Measurements from ENCODE around the gene CYFIP2. TPM values are rescaled to one million over a fixed set of nuclear protein-coding genes. Genes with fewer than 3 reads are reported as not detected.

CYFIP2 gene
- total and polyA plus RNA-seq, 2 of the 8 experiments (the other 6 are each of a cell fraction or from before 2014, with no cell fraction given) = 45.1 to 80.6 TPM

- Histone ChIP-seq H2BK5ac (ENCODE audit: low read depth, low read length) (no peak overlapping the region), H3K27me3 (replicated peaks in 1 of 4; ENCODE audit: control insufficient read depth in 3 of 4, extremely low read depth in 1 of 4, insufficient read depth in 3 of 4, low read length in 3 of 4) (no peaks in the 10 kb centered on the region), H3K4ac (replicated peaks; ENCODE audit: insufficient read length, low read depth, low read length) (no peak overlapping the region), H3K4me3 (ENCODE audit: extremely low read depth in 1 of 4, insufficient read depth in 2 of 4, low read depth in 3 of 4, low read length in 4 of 4) (no peak overlapping the region), H3K36me3 (ENCODE audit: control insufficient read depth in 2 of 4, insufficient read depth in 4 of 4, low read length in 3 of 4) (peaks cover 3 to 18% (median 10%) of the 10 kb centered on the region in 4 experiments; a peak in 6 of 8 replicates), H3K79me1 (ENCODE audit: low read depth, low read length) (no peaks in the 10 kb centered on the region; the same call in 1 of the 2 replicates), H3K23ac (ENCODE audit: insufficient read length) (no peak overlapping the region), H3K56ac (replicated peaks; ENCODE audit: insufficient read length, low read depth, low read length) (no peak overlapping the region), H3K4me2 (ENCODE audit: insufficient read depth in 1 of 2, low read depth in 2 of 2, low read length in 2 of 2) (no peak overlapping the region), H2BK15ac (ENCODE audit: low read length) (no peak overlapping the region), H2BK12ac (ENCODE audit: low read depth, low read length) (no peak overlapping the region), H3K9me3 (ENCODE audit: insufficient read depth in 2 of 2, low read depth in 1 of 2, low read length in 1 of 2) (no peaks in the 10 kb centered on the region), H3K4me1 (replicated peaks in 1 of 4; ENCODE audit: control insufficient read depth in 3 of 4, insufficient read depth in 4 of 4, low read length in 3 of 4) (no peaks in the 10 kb centered on the region; a peak in 2 of 7 replicates), H3K27ac (ENCODE audit: low read depth, low read length) (no peak overlapping the region), H2BK120ac (replicated peaks; ENCODE audit: low read depth, low read length) (no peak overlapping the region), H4K91ac (replicated peaks; ENCODE audit: insufficient read length, low read length) (no peak overlapping the region), H3K23me2 (ENCODE audit: low read depth, low read length) (no peaks in the 10 kb centered on the region), H4K20me1 (replicated peaks in 1 of 2; ENCODE audit: control insufficient read depth in 1 of 2, insufficient read depth in 2 of 2, low read length in 2 of 2) (peaks cover 0 to 2% of the 10 kb centered on the region in 2 experiments), H2BK20ac (ENCODE audit: low read length) (no peak overlapping the region), H2AFZ (ENCODE audit: low read length) (no peak overlapping the region), H2AK5ac (ENCODE audit: low read depth, low read length) (no peak overlapping the region), H3K18ac (ENCODE audit: extremely low read depth, low read length) (no peak overlapping the region), H3K79me2 (ENCODE audit: control insufficient read depth in 1 of 2, insufficient read depth in 2 of 2, low read length in 2 of 2) (no peaks in the 10 kb centered on the region), H4K8ac (ENCODE audit: extremely low read depth, insufficient read depth, low read length) (no peak overlapping the region), H4K5ac (ENCODE audit: insufficient read length, low read depth, low read length) (no peak overlapping the region), H3K14ac (ENCODE audit: insufficient read length) (no peak overlapping the region), H3K9ac (replicated peaks in 1 of 4; ENCODE audit: extremely low read depth in 1 of 4, low read depth in 3 of 4, low read length in 3 of 4) (no peak overlapping the region)
- FAIRE-seq = no peak
- POLR2A ChIA-PET (ENCODE audit: partially characterized antibody) = no interaction called here
- WGBS, 2 experiments (ENCODE audit: extremely low coverage in 1 of 2, insufficient coverage in 1 of 2, insufficient read length in 1 of 2, insufficient replicate concordance in 2 of 2, low coverage in 1 of 2, low lambda C conversion rate in 2 of 2, missing lambda C conversion rate in 1 of 2) = 88% methylated on average over 6 of the region's 6 CpGs; no CpG with 5 or more reads in 1 of the 2 experiments
- CTCF ChIA-PET (ENCODE audit: partially characterized antibody) = interaction anchor here (0.6 to 2.1 kb wide), 3 partner anchors 13 to 49 kb away, joined by 3 to 7 read pairs (median 3); no protein-coding TSS in a partner anchor
- no peak for DNase-seq (ENCODE audit: low read depth in 1 of 2, low spot score in 2 of 2)
- TF ChIP-seq TAF7 (optimal IDR thresholded peaks at IDR 0.05; ENCODE audit: borderline replicate concordance, low read depth, low read length) (no peak), E2F6 (IDR thresholded peaks at IDR 0.05) (no peak), RBBP5 (IDR thresholded peaks at IDR 0.05; ENCODE audit: borderline replicate concordance, low read depth, low read length) (no peak), EP300 (IDR thresholded peaks at IDR 0.05; ENCODE audit: borderline replicate concordance in 1 of 2, low read depth in 2 of 2, low read length in 2 of 2) (no peak), POLR2A (IDR thresholded peaks at IDR 0.05; ENCODE audit: control extremely low read depth in 1 of 2, low read depth in 2 of 2, low read length in 2 of 2) (no peak), SP1 (IDR thresholded peaks at IDR 0.05; ENCODE audit: low read depth, low read length) (no peak), KDM1A (IDR thresholded peaks at IDR 0.05; ENCODE audit: borderline replicate concordance, low read length) (no peak)
Measured at GRCh38 chr5:157290156-157290980, 24.4 kb downstream of the CYFIP2 start.

All from H1 (cell line).